HL-60 (cell line): Measurements from ENCODE around the gene GNG12.

ENCODE experiments used
- GABPA ChIP-seq: IDR thresholded peaks from 2 replicates; pipeline ENCODE4 v1.6.1; 2012; ENCODE audit warnings: low read depth
- POLR2AphosphoS5 ChIP-seq: IDR thresholded peaks from 2 replicates; pipeline ENCODE4 v1.6.1; 2012; ENCODE audit warnings: low read depth
- SPI1 ChIP-seq: IDR thresholded peaks from 2 replicates; pipeline ENCODE4 v1.6.1; 2012; ENCODE audit warnings: low read depth, mild to moderate bottlenecking, borderline replicate concordance
- TF ChIP-seq, protein P1 (sequence below): IDR thresholded peaks from one replicate; pipeline ENCODE4 v1.5.1; 2011; ENCODE audit warnings: low read length, control low read depth, inconsistent platforms; ENCODE audit not compliant: insufficient read depth
- TF ChIP-seq, protein P2 (sequence below): IDR thresholded peaks from 2 replicates; pipeline ENCODE4 v1.6.1; 2012; ENCODE audit warnings: low read depth; ENCODE audit not compliant: insufficient replicate concordance

DNA sequence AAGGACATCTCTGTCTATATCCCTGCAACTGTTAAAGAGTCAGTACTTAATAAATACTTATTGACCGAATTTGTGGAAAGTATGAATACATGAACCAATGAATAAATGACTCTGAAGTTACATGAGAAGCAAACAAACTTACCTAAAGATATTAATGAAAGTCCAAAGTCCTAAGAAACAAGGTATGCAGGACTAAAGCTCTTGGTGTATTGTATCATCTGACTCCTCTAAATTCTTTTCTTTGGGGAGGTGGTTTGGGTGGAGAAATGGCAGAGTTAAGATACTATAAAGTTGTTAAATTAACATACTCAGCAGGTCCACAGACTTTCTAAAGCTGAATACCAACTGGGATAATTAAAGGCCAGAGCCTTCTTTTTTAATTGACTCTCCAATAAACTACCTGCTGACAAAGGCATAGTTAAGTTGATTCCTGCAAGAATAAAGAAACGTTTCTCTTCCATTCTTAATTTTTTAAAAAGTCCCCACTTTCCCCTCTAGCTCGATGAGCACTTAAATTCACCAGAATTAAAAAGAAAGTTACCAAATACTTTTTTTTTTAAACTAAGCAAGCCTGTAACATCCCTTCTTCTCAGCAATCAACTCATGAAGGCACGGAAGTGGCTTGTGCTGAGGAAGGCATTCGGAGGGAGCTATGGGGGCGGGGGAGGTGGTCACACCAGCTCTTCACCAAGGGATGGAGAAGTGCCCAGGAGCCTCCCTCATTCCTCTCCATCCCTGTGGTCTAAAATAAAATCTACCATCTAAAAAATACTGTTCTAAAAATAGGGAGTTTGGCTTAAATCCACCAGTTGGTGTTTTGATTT, 87.2 kb downstream of the GNG12 start:
- TF ChIP-seq, protein P1, sequence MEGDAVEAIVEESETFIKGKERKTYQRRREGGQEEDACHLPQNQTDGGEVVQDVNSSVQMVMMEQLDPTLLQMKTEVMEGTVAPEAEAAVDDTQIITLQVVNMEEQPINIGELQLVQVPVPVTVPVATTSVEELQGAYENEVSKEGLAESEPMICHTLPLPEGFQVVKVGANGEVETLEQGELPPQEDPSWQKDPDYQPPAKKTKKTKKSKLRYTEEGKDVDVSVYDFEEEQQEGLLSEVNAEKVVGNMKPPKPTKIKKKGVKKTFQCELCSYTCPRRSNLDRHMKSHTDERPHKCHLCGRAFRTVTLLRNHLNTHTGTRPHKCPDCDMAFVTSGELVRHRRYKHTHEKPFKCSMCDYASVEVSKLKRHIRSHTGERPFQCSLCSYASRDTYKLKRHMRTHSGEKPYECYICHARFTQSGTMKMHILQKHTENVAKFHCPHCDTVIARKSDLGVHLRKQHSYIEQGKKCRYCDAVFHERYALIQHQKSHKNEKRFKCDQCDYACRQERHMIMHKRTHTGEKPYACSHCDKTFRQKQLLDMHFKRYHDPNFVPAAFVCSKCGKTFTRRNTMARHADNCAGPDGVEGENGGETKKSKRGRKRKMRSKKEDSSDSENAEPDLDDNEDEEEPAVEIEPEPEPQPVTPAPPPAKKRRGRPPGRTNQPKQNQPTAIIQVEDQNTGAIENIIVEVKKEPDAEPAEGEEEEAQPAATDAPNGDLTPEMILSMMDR, result no peak
- TF ChIP-seq, protein P2, sequence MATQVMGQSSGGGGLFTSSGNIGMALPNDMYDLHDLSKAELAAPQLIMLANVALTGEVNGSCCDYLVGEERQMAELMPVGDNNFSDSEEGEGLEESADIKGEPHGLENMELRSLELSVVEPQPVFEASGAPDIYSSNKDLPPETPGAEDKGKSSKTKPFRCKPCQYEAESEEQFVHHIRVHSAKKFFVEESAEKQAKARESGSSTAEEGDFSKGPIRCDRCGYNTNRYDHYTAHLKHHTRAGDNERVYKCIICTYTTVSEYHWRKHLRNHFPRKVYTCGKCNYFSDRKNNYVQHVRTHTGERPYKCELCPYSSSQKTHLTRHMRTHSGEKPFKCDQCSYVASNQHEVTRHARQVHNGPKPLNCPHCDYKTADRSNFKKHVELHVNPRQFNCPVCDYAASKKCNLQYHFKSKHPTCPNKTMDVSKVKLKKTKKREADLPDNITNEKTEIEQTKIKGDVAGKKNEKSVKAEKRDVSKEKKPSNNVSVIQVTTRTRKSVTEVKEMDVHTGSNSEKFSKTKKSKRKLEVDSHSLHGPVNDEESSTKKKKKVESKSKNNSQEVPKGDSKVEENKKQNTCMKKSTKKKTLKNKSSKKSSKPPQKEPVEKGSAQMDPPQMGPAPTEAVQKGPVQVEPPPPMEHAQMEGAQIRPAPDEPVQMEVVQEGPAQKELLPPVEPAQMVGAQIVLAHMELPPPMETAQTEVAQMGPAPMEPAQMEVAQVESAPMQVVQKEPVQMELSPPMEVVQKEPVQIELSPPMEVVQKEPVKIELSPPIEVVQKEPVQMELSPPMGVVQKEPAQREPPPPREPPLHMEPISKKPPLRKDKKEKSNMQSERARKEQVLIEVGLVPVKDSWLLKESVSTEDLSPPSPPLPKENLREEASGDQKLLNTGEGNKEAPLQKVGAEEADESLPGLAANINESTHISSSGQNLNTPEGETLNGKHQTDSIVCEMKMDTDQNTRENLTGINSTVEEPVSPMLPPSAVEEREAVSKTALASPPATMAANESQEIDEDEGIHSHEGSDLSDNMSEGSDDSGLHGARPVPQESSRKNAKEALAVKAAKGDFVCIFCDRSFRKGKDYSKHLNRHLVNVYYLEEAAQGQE, result no peak
- TF ChIP-seq GABPA (no peak), POLR2AphosphoS5 (no peak), SPI1 (no peak)
